Measurements from ENCODE around the gene TSSC4.
A peak's percentile ranks its signal among the peaks of the same experiment; 100 is the strongest.

The TSSC4 gene

DNA sequence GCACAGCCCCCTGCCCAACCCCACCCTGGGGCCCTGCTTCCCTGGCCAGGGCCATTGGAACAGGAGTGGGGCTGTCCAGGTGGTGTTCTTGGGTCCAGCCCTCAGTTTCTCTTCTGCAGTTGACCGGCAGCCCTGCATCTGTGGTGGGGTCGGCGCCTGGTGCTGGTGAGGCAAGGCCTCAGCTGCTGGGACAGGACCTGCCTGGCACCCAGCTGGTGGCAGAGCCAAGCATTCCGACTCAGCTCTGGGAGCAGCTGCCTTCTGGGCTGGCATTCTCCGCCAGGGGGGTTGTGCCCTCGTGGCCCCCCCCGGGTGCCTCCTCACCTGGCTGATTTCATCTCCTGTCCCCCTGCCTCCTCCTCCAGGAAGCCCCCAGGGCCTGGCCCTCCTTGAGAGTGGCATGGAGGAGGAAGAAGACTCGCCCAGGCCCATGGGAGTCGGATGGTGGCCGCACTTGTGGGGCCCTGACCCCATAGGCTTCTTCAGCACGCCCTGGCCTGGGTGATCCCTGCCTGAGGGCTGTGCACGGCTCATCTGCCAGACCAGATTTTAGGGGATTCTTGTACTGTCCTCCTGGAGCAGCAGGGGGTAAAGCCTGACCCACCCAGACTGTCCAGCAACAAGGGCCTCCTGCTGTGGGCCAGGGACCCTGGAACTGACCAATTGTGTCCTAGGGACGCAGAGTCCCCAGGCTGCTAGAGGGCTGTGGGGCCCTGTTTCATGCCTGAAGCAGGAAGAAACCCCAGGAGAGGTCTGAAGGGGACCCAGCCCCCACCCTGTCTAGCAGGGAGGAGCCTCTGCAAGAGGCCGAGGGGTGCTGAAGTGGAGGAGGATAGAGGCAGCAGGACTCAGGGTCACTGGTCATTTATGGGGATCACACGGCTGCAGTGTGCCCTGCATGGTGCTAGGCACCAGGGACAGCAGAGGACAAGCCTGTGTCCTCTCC, 11.8 kb upstream of the TSSC4 start:
- no peaks in the 10 kb centered on the region for H3K27me3 ChIP-seq (ENCODE audit: insufficient read depth, low read depth)
- H3K79me2 ChIP-seq (ENCODE audit: insufficient read depth, low read depth) = no peaks in the 10 kb centered on the region
- no peak overlapping the region for H2AFZ ChIP-seq (ENCODE audit: low read depth)
- peaks cover 53% of the 10 kb centered on the region for H3K4me1 ChIP-seq (ENCODE audit: low read depth, poor library complexity, severe bottlenecking)
- peak overlapping the region; percentile 53; the same call in 1 of the 2 replicates for H3K4me2 ChIP-seq
- no peak overlapping the region; the same call in 1 of the 2 replicates for H3K9ac ChIP-seq
- H3K27ac ChIP-seq = peak overlapping the region; percentile 94
- TF ChIP-seq CTCF (conservative IDR thresholded peaks at IDR 0.05; ENCODE audit: low read depth, low read length) = no peak
- no peaks in the 10 kb centered on the region for H3K36me3 ChIP-seq (ENCODE audit: insufficient read depth)
- no peaks in the 10 kb centered on the region for H4K20me1 ChIP-seq (ENCODE audit: insufficient read depth)
- H3K4me3 ChIP-seq (IDR thresholded peaks at IDR 0.05; ENCODE audit: insufficient read depth, low read depth, low read length) = no peak overlapping the region

- H3K36me3 ChIP-seq (ENCODE audit: insufficient read depth) = no peaks in the 10 kb centered on the region
- peak overlapping the region; percentile 94 for H3K27ac ChIP-seq
- no peaks in the 10 kb centered on the region for H3K27me3 ChIP-seq (ENCODE audit: insufficient read depth, low read depth)
- H3K9ac ChIP-seq = no peak overlapping the region
- no peaks in the 10 kb centered on the region for H3K79me2 ChIP-seq (ENCODE audit: insufficient read depth, low read depth)
- peaks cover 53% of the 10 kb centered on the region for H3K4me1 ChIP-seq (ENCODE audit: low read depth, poor library complexity, severe bottlenecking)
- TF ChIP-seq CTCF (conservative IDR thresholded peaks at IDR 0.05; ENCODE audit: low read depth, low read length) = 0 out of 2 replicates have a peak, but pooled peaks have one; percentile 14
- H3K4me3 ChIP-seq (IDR thresholded peaks at IDR 0.05; ENCODE audit: insufficient read depth, low read depth, low read length) = no peak overlapping the region
- peak overlapping the region; percentile 53; the same call in 1 of the 2 replicates for H3K4me2 ChIP-seq
- no peak overlapping the region for H2AFZ ChIP-seq (ENCODE audit: low read depth)
- H4K20me1 ChIP-seq (ENCODE audit: insufficient read depth) = no peaks in the 10 kb centered on the region
Observed at GRCh38 chr11:2389377-2390026, 11.0 kb upstream of the TSSC4 start.

- Histone ChIP-seq H3K79me2 (ENCODE audit: insufficient read depth, low read depth) (no peaks in the 10 kb centered on the region), H3K27me3 (ENCODE audit: insufficient read depth, low read depth) (no peaks in the 10 kb centered on the region), H2AFZ (ENCODE audit: low read depth) (no peak overlapping the region), H3K4me1 (ENCODE audit: low read depth, poor library complexity, severe bottlenecking) (peaks cover 46% of the 10 kb centered on the region), H4K20me1 (ENCODE audit: insufficient read depth) (no peaks in the 10 kb centered on the region), H3K36me3 (ENCODE audit: insufficient read depth) (no peaks in the 10 kb centered on the region), H3K4me3 (IDR thresholded peaks at IDR 0.05; ENCODE audit: insufficient read depth, low read depth, low read length) (no peak overlapping the region), H3K27ac (no peak overlapping the region), H3K4me2 (no peak overlapping the region), H3K9ac (no peak overlapping the region)
- no peak for TF ChIP-seq CTCF (conservative IDR thresholded peaks at IDR 0.05; ENCODE audit: low read depth, low read length)
Observed at GRCh38 chr11:2390091-2390724, 10.3 kb upstream of the TSSC4 start.

- no peak overlapping the region for H3K27ac ChIP-seq
- H3K4me3 ChIP-seq (IDR thresholded peaks at IDR 0.05; ENCODE audit: insufficient read depth, low read depth, low read length) = no peak overlapping the region
- H4K20me1 ChIP-seq (ENCODE audit: insufficient read depth) = no peaks in the 10 kb centered on the region
- H3K36me3 ChIP-seq (ENCODE audit: insufficient read depth) = no peaks in the 10 kb centered on the region
- no peak overlapping the region for H2AFZ ChIP-seq (ENCODE audit: low read depth)
- no peaks in the 10 kb centered on the region for H3K79me2 ChIP-seq (ENCODE audit: insufficient read depth, low read depth)
- no peak for TF ChIP-seq CTCF (conservative IDR thresholded peaks at IDR 0.05; ENCODE audit: low read depth, low read length)
- no peak overlapping the region for H3K9ac ChIP-seq
- peaks cover 41% of the 10 kb centered on the region for H3K4me1 ChIP-seq (ENCODE audit: low read depth, poor library complexity, severe bottlenecking)
- H3K27me3 ChIP-seq (ENCODE audit: insufficient read depth, low read depth) = no peaks in the 10 kb centered on the region
- no peak overlapping the region for H3K4me2 ChIP-seq
Observed at GRCh38 chr11:2390725-2391151, 9.8 kb upstream of the TSSC4 start.
